BJ (cell line): ENCODE measurements around the gene ASGR2. TPM values are rescaled to one million over a fixed set of nuclear protein-coding genes. Genes with fewer than 3 reads are reported as not detected.
"Not testable (repeated sequence)": the region's sequence is repeated elsewhere in the genome, so short reads cannot be mapped to it uniquely, and the experiment has no call there.

Experiments
- CTCF ChIA-PET: fragments of 350-600 bp; formaldehyde crosslinking; extraction: SDS; loops from one replicate; lab custom pipeline; 2021; ENCODE audit warnings: antibody characterized with exemption, inconsistent platforms; lab: Yijun Ruan, JAX
- POLR2A ChIA-PET: fragments of 300-600 bp; sonication (Branson Sonifier 250); formaldehyde crosslinking; extraction: SDS; loops from one replicate; lab custom pipeline; 2021; ENCODE audit warnings: antibody characterized with exemption; lab: Charles Lee
- DNase-seq: peaks from one replicate; pipeline ENCODE4 v3.0.0-alpha.2; 2011; ENCODE audit warnings: low read depth
- H3K27me3 ChIP-seq: 2 replicates; pipeline ENCODE4 v1.6.0; 2011; ENCODE audit warnings: low read length; ENCODE audit not compliant: control insufficient read depth, insufficient read depth
- H3K36me3 ChIP-seq: 2 replicates; pipeline ENCODE4 v1.5.1; 2011; ENCODE audit warnings: low read length; ENCODE audit not compliant: control insufficient read depth, insufficient read depth
- H3K4me3 ChIP-seq: 2 replicates; pipeline ENCODE4 v1.5.1; 2011; ENCODE audit warnings: low read depth, mild to moderate bottlenecking, control low read depth, low read length
- CTCF ChIP-seq: IDR thresholded peaks from 2 replicates; pipeline ENCODE4 v1.5.1; 2011; ENCODE audit warnings: low read depth, mild to moderate bottlenecking, control low read depth, inconsistent platforms, low read length, moderate library complexity; ENCODE audit not compliant: insufficient read depth
- polyA plus RNA-seq: library from polyadenylated mRNA; depleted of rRNA; stranded (reverse); fragments of >200 nt; gene quantifications from 2 replicates; pipeline ENCODE4 v1.2.3, GENCODE V29; 2011

ASGR2 gene
- polyA plus RNA-seq, 1 experiment, result not detected

- Histone ChIP-seq H3K27me3 (peaks cover 12% of the 10 kb centered on the region), H3K36me3 (no peaks in the 10 kb centered on the region), H3K4me3 (no peak overlapping the region)
- POLR2A ChIA-PET, result no interaction called here
- DNase-seq, result no peak
- TF ChIP-seq CTCF, result no peak
- CTCF ChIA-PET, result interaction anchor here (1.3 to 3.1 kb wide), 3 partner anchors 79 to 85 kb away, joined by 5 to 16 read pairs (median 7); no protein-coding TSS in a partner anchor
These were observed 16.2 kb upstream of the ASGR2 start for GRCh38 chr17:7130621-7131422.

- no peak overlapping the region for H3K4me3 ChIP-seq
- CTCF ChIA-PET, result interaction anchor here (0.7 to 1.3 kb wide), 3 partner anchors 8 to 84 kb away, joined by 3 to 5 read pairs (median 3); no protein-coding TSS in a partner anchor
- H3K36me3 ChIP-seq, result no peaks in the 10 kb centered on the region
- H3K27me3 ChIP-seq, result peaks cover 12% of the 10 kb centered on the region
- no peak for TF ChIP-seq CTCF
- POLR2A ChIA-PET, result no interaction called here
- no peak for DNase-seq
These were observed 14.7 kb upstream of the ASGR2 start for GRCh38 chr17:7129311-7129710.

- ChIA-PET POLR2A (no interaction called here), CTCF (interaction anchor here (1.0 kb wide), 1 partner anchor 30 kb away, joined by 3 read pairs; no protein-coding TSS in a partner anchor)
- Histone ChIP-seq H3K4me3 (no peak overlapping the region), H3K27me3 (peaks cover 11% of the 10 kb centered on the region), H3K36me3 (no peaks in the 10 kb centered on the region)
- no peak for TF ChIP-seq CTCF
- no peak for DNase-seq
These were observed 13.5 kb upstream of the ASGR2 start for GRCh38 chr17:7128160-7128559.

GRCh38 chr17:7127501-7127900, 12.9 kb upstream of the ASGR2 start:
- CTCF ChIA-PET, H3K36me3 ChIP-seq, POLR2A ChIA-PET, DNase-seq, H3K4me3 ChIP-seq: not testable (repeated sequence)
- peaks cover 10% of the 10 kb centered on the region for H3K27me3 ChIP-seq

GRCh38 chr17:7126386-7126785, 11.8 kb upstream of the ASGR2 start:
- H3K4me3 ChIP-seq, H3K27me3 ChIP-seq, H3K36me3 ChIP-seq, POLR2A ChIA-PET, CTCF ChIA-PET, DNase-seq: not testable (repeated sequence)

- no peak for TF ChIP-seq CTCF
- H3K36me3 ChIP-seq, result no peaks in the 10 kb centered on the region
- H3K4me3 ChIP-seq, result no peak overlapping the region
- ChIA-PET CTCF (interaction anchor here (1.2 to 2.1 kb wide), 2 partner anchors 12 to 52 kb away, joined by 4 to 11 read pairs; no protein-coding TSS in a partner anchor), POLR2A (no interaction called here)
- H3K27me3 ChIP-seq, result peaks cover 6% of the 10 kb centered on the region
- DNase-seq, result no peak
These were observed 10.3 kb upstream of the ASGR2 start for GRCh38 chr17:7124923-7125322.
